Measurements from ENCODE around the gene MCAM. TPM values are rescaled to one million over a fixed set of nuclear protein-coding genes. Genes with fewer than 3 reads are reported as not detected.

The MCAM gene
- polyA plus RNA-seq, 1 donor = 220 TPM

- DNase-seq = no peak
Measured at GRCh38 chr11:119307219-119307618, 9.7 kb downstream of the MCAM start.

- DNase-seq = no peak
Measured at GRCh38 chr11:119306373-119306890, 10.5 kb downstream of the MCAM start.

DNA sequence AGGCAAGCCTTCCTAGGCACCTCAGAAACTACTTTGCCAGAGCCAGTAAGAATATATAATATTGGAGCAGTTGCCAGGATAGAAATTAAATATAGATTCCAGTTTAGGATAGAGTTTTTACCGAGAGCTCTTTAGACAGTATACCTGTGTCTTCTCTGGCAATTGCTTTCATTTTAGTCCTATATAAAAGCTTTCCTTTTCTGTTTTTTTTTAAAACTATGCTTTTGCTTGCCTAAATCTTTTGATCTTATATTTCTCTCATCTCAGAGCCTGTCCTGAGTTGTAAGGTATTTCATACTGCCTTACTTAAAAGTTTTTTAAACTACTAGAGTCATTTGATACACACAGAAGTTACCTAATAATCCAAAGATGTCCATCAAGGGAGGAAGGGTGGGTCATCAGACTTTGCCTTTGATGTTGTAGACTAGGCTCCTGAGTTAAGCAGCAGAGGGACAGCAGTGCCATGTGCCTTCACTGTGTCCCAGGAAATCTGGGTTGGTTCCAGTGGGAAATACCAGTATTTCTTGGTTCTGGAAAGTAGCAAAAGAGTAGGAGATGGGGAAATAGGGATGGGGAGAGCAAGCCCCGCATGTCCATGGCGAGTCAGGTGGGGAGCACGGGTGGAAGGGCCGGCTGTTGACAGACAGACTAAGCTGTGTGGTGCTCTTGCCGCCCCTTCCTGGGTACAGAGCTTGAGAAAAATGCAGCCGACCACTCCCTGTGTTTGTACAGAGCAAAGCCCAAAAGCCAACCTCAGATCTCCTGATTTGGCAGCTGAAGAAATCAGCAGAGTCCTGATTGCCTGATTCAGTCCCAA, 11.2 kb downstream of the MCAM start:
- no peak for DNase-seq

DNA sequence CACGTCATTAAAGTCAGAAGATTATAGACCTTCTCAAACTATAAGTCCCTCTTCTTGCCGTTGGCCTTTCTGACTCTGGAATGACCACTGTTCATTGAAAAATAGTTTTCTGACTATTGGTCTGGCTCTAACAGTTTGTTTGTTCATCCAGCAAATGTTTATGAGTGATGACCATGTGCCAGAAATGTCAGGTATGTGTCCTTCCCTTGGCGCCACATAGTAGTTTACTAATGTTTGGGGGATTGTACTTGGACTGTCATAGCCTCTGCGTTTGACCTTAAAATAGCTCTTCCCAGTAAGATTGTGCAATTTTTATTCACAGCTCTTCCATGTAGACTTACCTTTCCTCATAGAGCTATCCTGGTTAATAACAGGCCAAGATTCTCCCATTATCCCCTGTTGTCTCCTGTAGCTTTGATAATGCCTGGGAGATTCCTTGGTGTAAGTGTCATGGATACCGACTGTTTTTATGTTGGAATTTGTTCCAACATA, 13.7 kb downstream of the MCAM start:
- DNase-seq = no peak

DNA sequence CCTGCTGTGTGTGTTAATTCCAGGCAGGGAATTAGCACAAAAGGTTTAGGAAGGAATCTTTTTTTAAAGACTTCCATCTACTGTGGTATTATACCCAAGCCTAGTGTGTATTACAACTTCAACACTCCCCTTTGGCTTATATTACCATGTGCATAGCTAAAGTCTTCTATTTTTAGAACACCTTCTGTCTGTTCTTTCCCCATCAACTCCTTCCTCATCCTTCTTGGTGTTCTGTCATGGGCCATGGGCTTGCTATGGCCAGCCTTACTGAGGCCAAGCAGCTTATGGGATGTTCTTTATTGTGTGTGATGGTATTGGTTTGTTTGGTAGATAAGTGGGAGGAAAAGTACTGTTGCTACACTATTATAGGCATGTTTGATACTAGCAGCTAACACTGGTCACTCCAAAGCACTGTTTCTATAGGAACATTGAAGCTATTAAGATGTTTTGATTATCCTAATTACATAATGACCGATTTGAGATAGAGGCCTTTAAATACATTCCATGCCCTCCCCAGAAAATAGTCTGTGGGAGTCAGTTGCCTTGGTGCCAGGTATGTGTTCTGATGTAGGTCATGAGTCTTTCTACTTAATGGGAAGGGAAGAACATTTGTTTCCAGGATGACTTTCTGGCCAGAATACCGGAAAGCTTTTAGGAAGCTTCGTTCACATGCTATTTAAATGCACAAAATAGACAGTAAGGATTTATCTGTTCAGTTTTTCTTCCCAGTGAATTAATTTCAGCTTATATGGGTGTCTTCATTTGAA, 16.5 kb downstream of the MCAM start:
- no peak for DNase-seq

DNA sequence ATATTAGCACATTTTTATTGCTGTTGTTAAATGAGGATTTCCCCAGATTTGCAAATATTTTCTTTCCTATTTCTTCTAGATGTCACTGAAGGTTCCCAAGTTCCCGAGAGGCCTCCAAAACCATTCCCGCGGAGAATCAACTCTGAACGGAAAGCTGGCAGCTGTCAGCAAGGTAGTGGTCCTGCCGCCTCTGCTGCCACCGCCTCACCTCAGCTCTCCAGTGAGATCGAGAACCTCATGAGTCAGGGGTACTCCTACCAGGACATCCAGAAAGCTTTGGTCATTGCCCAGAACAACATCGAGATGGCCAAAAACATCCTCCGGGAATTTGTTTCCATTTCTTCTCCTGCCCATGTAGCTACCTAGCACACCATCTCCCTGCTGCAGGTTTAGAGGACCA, 17.5 kb downstream of the MCAM start:
- DNase-seq = no peak

DNA sequence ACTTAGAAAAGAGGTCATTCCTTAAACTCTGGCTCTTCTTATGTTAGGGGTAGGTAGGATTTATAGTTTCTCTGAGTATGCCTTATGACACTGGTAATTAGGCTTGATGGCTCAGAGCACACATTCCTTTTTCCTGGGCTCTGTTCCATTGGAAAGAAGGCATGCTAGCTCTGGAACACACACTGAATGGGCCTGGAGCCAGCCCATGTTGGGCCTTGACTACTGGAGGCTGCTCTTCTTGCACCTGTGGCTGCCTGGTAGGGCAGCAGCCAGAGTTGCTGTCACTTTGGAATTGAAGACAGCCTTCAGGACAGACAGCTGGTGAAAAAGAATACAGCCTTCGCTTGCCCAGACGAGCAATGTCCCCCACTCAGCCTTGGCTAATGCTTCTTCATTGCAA, 18.2 kb downstream of the MCAM start:
- peak; percentile 59 for DNase-seq

DNA sequence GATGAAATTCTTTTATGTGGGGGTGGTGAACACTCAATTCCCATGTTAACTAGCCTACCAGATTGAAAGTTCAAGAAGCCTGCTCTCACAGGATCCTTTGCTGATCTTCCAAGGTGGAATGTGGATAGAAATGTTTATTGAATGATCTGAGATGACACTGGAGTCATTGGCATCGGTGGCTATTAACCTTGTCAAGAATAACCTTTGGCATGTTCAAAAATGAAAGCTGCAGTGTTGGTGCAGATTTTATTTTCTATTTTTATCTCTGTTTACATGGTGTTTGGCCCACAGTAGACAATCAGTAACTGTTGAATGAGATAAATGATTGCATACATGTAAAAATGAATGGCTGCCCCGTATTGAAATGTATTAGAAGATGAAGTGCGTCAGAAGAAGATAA, 19.0 kb downstream of the MCAM start:
- no peak for DNase-seq

- DNase-seq = no peak
Measured at GRCh38 chr11:119295178-119295577, 21.8 kb downstream of the MCAM start.

- DNase-seq = no peak
Measured at GRCh38 chr11:119293461-119293860, 23.5 kb downstream of the MCAM start.

- no peak for DNase-seq
Measured at GRCh38 chr11:119290894-119291497, 25.9 kb downstream of the MCAM start.

DNA sequence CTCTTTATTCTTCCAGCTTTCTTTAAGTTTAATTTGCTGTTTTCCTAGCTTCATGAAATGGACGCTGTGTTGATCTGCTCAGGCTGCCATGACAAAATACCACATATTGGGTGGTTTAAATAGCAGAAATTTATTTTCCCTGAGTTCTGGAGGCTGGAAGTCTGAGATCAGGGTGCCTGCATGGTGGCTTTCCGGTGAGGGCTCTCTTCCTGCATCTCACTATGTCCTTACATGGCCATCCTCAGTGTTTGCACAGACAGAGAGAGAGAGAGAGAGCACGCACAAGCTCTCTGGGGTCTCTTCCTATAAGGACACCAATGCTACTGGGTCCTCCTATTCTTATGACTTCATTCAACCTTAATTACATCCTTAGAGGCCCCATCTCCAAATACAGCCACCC, 28.7 kb downstream of the MCAM start:
- DNase-seq = no peak

DNA sequence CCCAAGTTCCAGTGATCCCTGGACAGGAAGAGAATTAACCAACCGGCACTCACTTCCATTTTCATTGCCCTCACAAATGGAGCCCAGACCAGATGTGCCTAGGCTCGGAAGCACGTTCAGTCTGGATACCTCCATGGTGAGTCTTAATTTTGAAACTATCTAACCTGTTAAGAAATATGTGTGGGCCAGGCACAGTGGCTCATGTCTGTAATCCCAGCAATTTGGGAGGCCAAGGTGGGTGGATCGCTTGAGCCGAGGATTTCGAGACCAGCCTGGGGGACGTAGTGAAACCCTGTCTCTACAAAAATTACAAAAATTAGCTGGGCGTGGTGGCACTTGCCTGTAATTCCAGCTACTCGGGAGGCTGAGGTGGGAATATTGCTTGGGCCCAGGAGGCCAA, 31.5 kb downstream of the MCAM start:
- DNase-seq = no peak

- no peak for DNase-seq
Measured at GRCh38 chr11:119284344-119285157, 32.4 kb downstream of the MCAM start.

GRCh38 chr11:119282495-119282894, 34.4 kb downstream of the MCAM start:
- DNase-seq = no peak

- DNase-seq = no peak
Measured at GRCh38 chr11:119277660-119278059, 39.3 kb downstream of the MCAM start.

- DNase-seq = no peak
Measured at GRCh38 chr11:119273721-119274120, 43.2 kb downstream of the MCAM start.

- DNase-seq = no peak
Measured at GRCh38 chr11:119267645-119268044, 49.3 kb downstream of the MCAM start.

- no peak for DNase-seq
Measured at GRCh38 chr11:119266517-119267255, 50.2 kb downstream of the MCAM start.

GRCh38 chr11:119266063-119266462, 50.9 kb downstream of the MCAM start:
- DNase-seq = no peak

DNA sequence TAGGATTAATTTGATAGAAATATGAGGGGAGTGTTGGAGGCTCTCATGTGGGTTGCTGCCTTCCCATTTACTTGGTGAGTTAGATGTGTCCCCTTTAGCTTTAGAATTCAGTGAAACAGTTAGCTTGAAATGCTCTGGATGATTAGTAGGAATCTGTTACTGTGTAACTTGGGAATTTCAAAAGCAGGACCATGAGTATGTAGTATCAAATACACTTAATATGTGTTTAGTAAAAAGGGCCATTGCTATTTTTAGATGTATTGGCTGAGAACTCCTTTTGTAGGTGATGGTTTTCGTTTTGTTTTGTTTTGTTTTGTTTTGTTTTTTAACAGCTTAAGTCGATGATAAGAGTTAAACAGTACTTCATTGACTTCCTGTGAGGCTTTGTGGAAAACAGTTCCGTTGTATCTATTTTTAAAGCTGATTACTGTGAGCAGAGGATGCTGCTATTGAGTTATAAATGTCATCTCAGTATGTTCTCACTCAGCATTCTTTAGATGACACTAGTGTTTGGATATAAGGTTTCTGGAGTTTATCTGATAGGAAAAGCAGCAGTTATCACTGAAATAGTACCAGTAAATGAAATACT, 53.5 kb downstream of the MCAM start:
- DNase-seq = no peak

All from hindlimb muscle (tissue), 1 donor.